Measurements from ENCODE around the gene DRC1. TPM values are rescaled to one million over a fixed set of nuclear protein-coding genes. Genes with fewer than 3 reads are reported as not detected.

DRC1 gene
- total RNA-seq, 3 donors from 2014 or later (not counting 1 experiment from before 2014, with no cell fraction given): not detected

- Histone ChIP-seq H3K4me1 (ENCODE audit: control insufficient read depth, insufficient read depth, low read length) (no peaks in the 10 kb centered on the region), H3K27ac (ENCODE audit: low read length) (no peak overlapping the region), H3K36me3 (ENCODE audit: control insufficient read depth, insufficient read depth, low read length) (no peaks in the 10 kb centered on the region), H3K4me3 (ENCODE audit: low read length) (no peak overlapping the region), H3K27me3 (ENCODE audit: control insufficient read depth, insufficient read depth, low read length) (peaks cover 5% of the 10 kb centered on the region), H3K9me3 (ENCODE audit: control insufficient read depth, insufficient read depth, low read length) (no peaks in the 10 kb centered on the region)
- Mint-ChIP-seq H3K4me3 (no peak overlapping the region), H3K4me1 (peaks cover 8 to 11% of the 10 kb centered on the region in 2 donors), H3K27ac (no peak overlapping the region), H3K9me3 (no peaks in the 10 kb centered on the region), H3K27me3 (ENCODE audit: low read depth in 2 of 2) (peaks cover 11 to 15% of the 10 kb centered on the region in 2 donors), H3K36me3 (no peaks in the 10 kb centered on the region)
- WGBS (ENCODE audit: insufficient coverage): 87% methylated on average over 9 of the region's 9 CpGs
- intact Hi-C loops (cut with micrococcal nuclease): no loop called here
- TF ChIP-seq, protein P1, sequence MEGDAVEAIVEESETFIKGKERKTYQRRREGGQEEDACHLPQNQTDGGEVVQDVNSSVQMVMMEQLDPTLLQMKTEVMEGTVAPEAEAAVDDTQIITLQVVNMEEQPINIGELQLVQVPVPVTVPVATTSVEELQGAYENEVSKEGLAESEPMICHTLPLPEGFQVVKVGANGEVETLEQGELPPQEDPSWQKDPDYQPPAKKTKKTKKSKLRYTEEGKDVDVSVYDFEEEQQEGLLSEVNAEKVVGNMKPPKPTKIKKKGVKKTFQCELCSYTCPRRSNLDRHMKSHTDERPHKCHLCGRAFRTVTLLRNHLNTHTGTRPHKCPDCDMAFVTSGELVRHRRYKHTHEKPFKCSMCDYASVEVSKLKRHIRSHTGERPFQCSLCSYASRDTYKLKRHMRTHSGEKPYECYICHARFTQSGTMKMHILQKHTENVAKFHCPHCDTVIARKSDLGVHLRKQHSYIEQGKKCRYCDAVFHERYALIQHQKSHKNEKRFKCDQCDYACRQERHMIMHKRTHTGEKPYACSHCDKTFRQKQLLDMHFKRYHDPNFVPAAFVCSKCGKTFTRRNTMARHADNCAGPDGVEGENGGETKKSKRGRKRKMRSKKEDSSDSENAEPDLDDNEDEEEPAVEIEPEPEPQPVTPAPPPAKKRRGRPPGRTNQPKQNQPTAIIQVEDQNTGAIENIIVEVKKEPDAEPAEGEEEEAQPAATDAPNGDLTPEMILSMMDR (IDR thresholded peaks at IDR 0.05): no peak
- ATAC-seq: no peak
- no peak for DNase-seq
Observed at GRCh38 chr2:26407526-26407925, 5.8 kb downstream of the DRC1 start.

DNA sequence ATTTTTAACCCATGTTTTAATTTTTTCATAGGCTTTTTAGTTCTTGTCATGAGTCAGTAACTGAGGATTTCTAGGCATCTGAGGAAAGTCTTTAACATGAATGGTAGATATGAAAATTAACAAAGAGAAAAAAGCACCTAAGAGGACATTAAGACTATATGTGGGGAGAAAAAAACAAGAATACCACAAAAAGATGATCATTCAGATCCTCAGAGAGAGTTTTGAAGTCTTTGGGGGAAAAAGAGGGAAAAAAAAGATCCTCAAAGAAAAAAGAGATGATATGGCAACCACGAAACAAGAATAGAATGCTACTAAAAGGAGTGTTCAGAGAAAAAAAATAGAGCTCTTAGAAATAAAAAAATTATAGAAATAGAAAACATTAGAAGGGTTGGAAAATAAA is 8.1 kb downstream of the DRC1 start:
- peaks cover 13 to 15% of the 10 kb centered on the region in 2 donors for H3K27me3 Mint-ChIP-seq (ENCODE audit: low read depth in 2 of 2)
- TF ChIP-seq, protein P1 (IDR thresholded peaks at IDR 0.05): no peak
- no peaks in the 10 kb centered on the region for H3K36me3 ChIP-seq (ENCODE audit: control insufficient read depth, insufficient read depth, low read length)
- intact Hi-C loops (cut with micrococcal nuclease): no loop called here
- H3K9me3 Mint-ChIP-seq: no peaks in the 10 kb centered on the region
- H3K27me3 ChIP-seq (ENCODE audit: control insufficient read depth, insufficient read depth, low read length): peaks cover 4% of the 10 kb centered on the region
- no peak overlapping the region for H3K4me3 Mint-ChIP-seq
- no CpG with 5 or more reads among the region's 1 CpG for WGBS (ENCODE audit: insufficient coverage)
- no peaks in the 10 kb centered on the region for H3K9me3 ChIP-seq (ENCODE audit: control insufficient read depth, insufficient read depth, low read length)
- no peak overlapping the region for H3K4me3 ChIP-seq (ENCODE audit: low read length)
- H3K4me1 Mint-ChIP-seq: peaks cover 8 to 11% of the 10 kb centered on the region in 2 donors
- no peak for DNase-seq
- no peaks in the 10 kb centered on the region for H3K36me3 Mint-ChIP-seq
- no peak for ATAC-seq
- H3K27ac Mint-ChIP-seq: no peak overlapping the region
- no peaks in the 10 kb centered on the region for H3K4me1 ChIP-seq (ENCODE audit: control insufficient read depth, insufficient read depth, low read length)
- H3K27ac ChIP-seq (ENCODE audit: low read length): no peak overlapping the region

- TF ChIP-seq, protein P1 (IDR thresholded peaks at IDR 0.05): no peak
- DNase-seq: no peak
Observed at GRCh38 chr2:26410764-26411243, 9.1 kb downstream of the DRC1 start.

GRCh38 chr2:26411419-26411818 is 9.7 kb downstream of the DRC1 start:
- intact Hi-C loops (cut with micrococcal nuclease): no loop called here

More at GRCh38 chr2:26410764-26411243, 9.1 kb downstream of the DRC1 start:
- Mint-ChIP-seq H3K36me3 (no peaks in the 10 kb centered on the region), H3K4me1 (peaks cover 8 to 11% of the 10 kb centered on the region in 2 donors), H3K27me3 (ENCODE audit: low read depth in 2 of 2) (peaks cover 10 to 15% of the 10 kb centered on the region in 2 donors), H3K27ac (no peak overlapping the region), H3K4me3 (peak overlapping the region; percentile 43), H3K9me3 (no peaks in the 10 kb centered on the region)
- Histone ChIP-seq H3K4me1 (ENCODE audit: control insufficient read depth, insufficient read depth, low read length) (no peaks in the 10 kb centered on the region), H3K4me3 (ENCODE audit: low read length) (no peak overlapping the region), H3K9me3 (ENCODE audit: control insufficient read depth, insufficient read depth, low read length) (no peaks in the 10 kb centered on the region), H3K27ac (ENCODE audit: low read length) (no peak overlapping the region), H3K36me3 (ENCODE audit: control insufficient read depth, insufficient read depth, low read length) (no peaks in the 10 kb centered on the region), H3K27me3 (ENCODE audit: control insufficient read depth, insufficient read depth, low read length) (peaks cover 4% of the 10 kb centered on the region)
- intact Hi-C loops (cut with micrococcal nuclease): no loop called here
- ATAC-seq: no peak
- 100% methylated on average over 1 of the region's 2 CpGs for WGBS (ENCODE audit: insufficient coverage)

More at GRCh38 chr2:26411419-26411818, 9.7 kb downstream of the DRC1 start:
- no peak for DNase-seq
- H3K27me3 Mint-ChIP-seq (ENCODE audit: low read depth in 2 of 2): peaks cover 10 to 15% of the 10 kb centered on the region in 2 donors
- peaks cover 8 to 11% of the 10 kb centered on the region in 2 donors for H3K4me1 Mint-ChIP-seq
- Histone ChIP-seq H3K9me3 (ENCODE audit: control insufficient read depth, insufficient read depth, low read length) (no peaks in the 10 kb centered on the region), H3K4me1 (ENCODE audit: control insufficient read depth, insufficient read depth, low read length) (no peaks in the 10 kb centered on the region), H3K27me3 (ENCODE audit: control insufficient read depth, insufficient read depth, low read length) (peaks cover 4% of the 10 kb centered on the region), H3K4me3 (ENCODE audit: low read length) (no peak overlapping the region), H3K27ac (ENCODE audit: low read length) (no peak overlapping the region), H3K36me3 (ENCODE audit: control insufficient read depth, insufficient read depth, low read length) (no peaks in the 10 kb centered on the region)
- no peak overlapping the region for H3K27ac Mint-ChIP-seq
- H3K9me3 Mint-ChIP-seq: no peaks in the 10 kb centered on the region
- H3K4me3 Mint-ChIP-seq: peak overlapping the region; percentile 80
- H3K36me3 Mint-ChIP-seq: no peaks in the 10 kb centered on the region
- TF ChIP-seq, protein P1 (IDR thresholded peaks at IDR 0.05): no peak
- ATAC-seq: no peak
- WGBS (ENCODE audit: insufficient coverage): 97% methylated on average over 6 of the region's 6 CpGs
